Skeletal muscle tissue (tissue), 4 donors: ENCODE data around the gene MMP23B. TPM values are rescaled to one million over a fixed set of nuclear protein-coding genes. Genes with fewer than 3 reads are reported as not detected.
A peak's percentile ranks its signal among the peaks of the same experiment; 100 is the strongest.

ENCODE experiments used
- H3K27ac ChIP-seq: one replicate; pipeline ENCODE4 v1.7.0; 2013; ENCODE audit warnings: mild to moderate bottlenecking, low read depth, low read length, inconsistent platforms
- H3K27me3 ChIP-seq, 3 donors: one replicate each; pipeline ENCODE4 v1.7.0; 2013; ENCODE audit warnings: low read length in 3 of 3; ENCODE audit not compliant: control insufficient read depth in 3 of 3, insufficient read depth in 3 of 3
- H3K36me3 ChIP-seq, 3 donors: one replicate each; pipeline ENCODE4 v1.7.0; 2013; ENCODE audit warnings: low read length in 3 of 3; ENCODE audit not compliant: control insufficient read depth in 3 of 3, insufficient read depth in 3 of 3
- H3K4me1 ChIP-seq, 3 donors: one replicate each; pipeline ENCODE4 v1.7.0; 2013; ENCODE audit warnings: low read length in 3 of 3, mild to moderate bottlenecking in 3 of 3; ENCODE audit not compliant: control insufficient read depth in 3 of 3, insufficient read depth in 3 of 3
- H3K4me3 ChIP-seq, 3 donors: one replicate each; pipeline ENCODE4 v1.7.0; 2013; ENCODE audit warnings: low read length in 3 of 3
- H3K9ac ChIP-seq, 3 donors: one replicate each; pipeline ENCODE4 v1.7.0; 2013; ENCODE audit warnings: low read length in 3 of 3, mild to moderate bottlenecking in 3 of 3, moderate library complexity in 2 of 3, low read depth in 1 of 3
- H3K9me3 ChIP-seq, 3 donors: one replicate each; pipeline ENCODE4 v1.7.0; 2013; ENCODE audit warnings: low read length in 3 of 3; ENCODE audit not compliant: control insufficient read depth in 3 of 3
- total RNA-seq: library from RNA; depleted of rRNA; stranded (reverse); fragments of >200 nt; gene quantifications from one replicate; pipeline ENCODE4 v1.2.3, GENCODE V29; 2014
- donor health status: Osteomylitis.

Gene MMP23B
- total RNA-seq, 1 donor from 2014 or later = 17.2 TPM

DNA sequence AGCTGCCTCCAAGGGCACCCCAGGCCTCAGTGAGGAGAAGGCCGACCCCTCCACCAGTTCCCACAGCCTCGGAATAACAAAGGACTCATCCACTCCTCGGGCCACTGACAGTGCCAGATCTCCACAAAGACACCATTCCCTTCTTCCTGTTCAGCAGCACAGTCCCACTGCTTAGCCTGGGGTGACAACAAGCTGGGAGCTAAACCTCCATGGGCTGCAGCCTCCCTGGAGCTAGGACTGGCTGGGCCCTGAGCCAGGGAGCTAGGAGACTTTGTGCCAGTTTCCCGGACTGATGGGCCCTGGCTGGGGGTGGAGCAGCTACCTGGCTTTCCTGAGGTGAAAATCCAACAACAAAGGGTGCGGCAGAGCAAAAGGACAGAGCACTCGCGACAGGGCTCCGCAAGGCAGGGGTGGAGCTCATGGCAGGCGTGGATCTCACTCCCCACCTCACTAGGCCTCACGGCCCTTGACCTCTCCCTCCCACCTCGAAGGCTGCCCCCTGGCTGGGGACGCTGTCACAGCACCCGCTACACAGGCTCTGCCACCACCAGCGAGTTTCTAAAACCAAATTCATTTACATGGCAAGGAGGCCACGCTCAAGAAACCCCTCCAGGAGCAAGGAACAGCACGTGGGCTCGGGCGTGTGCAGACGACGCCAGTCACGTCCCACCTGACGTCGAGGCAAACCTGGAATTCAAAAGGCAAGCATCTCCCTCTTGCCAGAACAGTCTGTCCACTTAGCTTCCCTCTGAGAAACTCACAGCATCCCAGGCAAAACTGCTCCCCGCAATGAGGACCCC, 46.8 kb downstream of the MMP23B start:
- H3K27ac ChIP-seq = no peak overlapping the region
- no peaks in the 10 kb centered on the region for H3K9me3 ChIP-seq
- no peak overlapping the region for H3K4me3 ChIP-seq
- no peaks in the 10 kb centered on the region for H3K27me3 ChIP-seq
- H3K4me1 ChIP-seq = peaks cover 5 to 11% (median 7%) of the 10 kb centered on the region in 3 donors
- peaks cover 0 to 9% (median 0%) of the 10 kb centered on the region in 3 donors for H3K36me3 ChIP-seq
- H3K9ac ChIP-seq = peak overlapping the region in 2 of 3 donors; percentile 51 to 54

DNA sequence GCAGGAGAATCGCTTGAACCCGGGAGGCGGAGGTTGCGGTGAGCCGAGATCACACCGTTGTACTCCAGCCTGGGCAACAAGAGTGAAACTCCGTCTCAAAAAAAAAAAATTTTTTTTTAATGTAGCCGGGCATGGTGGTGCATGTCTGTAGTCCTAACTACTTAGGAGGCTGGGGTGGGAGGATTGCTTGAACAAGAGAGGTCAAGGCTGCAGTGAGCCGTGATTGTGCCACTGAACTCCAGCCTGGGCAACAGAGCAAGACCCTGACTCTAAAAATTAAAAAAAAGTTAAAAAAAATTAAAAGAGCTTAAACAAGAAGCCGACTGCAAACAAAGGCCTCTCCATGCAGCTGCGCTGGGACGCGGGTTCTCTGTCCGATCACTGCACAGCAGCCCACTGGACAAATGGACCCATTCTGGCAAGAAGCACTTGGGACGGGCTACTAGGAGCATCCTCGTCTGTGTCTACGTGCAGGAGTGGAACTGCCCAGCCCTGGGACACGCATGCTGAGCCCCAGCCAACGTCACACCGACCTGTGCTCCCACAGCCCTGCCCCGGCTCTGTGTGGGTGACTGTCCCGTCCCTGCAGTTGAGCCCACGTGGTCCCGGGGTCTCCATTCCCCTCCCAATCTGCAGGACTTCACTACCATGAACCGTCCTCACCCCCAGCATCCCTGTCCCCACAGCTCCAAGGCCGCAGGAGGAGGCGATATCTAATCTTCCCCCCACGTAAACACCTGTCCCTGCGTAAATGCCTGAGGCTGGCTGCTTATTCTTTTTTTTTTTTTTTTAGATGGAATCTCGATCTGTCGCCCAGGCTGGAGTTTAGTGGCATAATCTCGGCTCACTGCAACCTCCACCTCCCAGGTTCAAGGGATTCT, 48.3 kb downstream of the MMP23B start:
- no peak overlapping the region for H3K27ac ChIP-seq
- H3K9me3 ChIP-seq = no peaks in the 10 kb centered on the region
- no peak overlapping the region for H3K4me3 ChIP-seq
- H3K9ac ChIP-seq = no peak overlapping the region
- peaks cover 5 to 11% (median 7%) of the 10 kb centered on the region in 3 donors for H3K4me1 ChIP-seq
- H3K27me3 ChIP-seq = no peaks in the 10 kb centered on the region
- peaks cover 0 to 9% (median 0%) of the 10 kb centered on the region in 3 donors for H3K36me3 ChIP-seq

DNA sequence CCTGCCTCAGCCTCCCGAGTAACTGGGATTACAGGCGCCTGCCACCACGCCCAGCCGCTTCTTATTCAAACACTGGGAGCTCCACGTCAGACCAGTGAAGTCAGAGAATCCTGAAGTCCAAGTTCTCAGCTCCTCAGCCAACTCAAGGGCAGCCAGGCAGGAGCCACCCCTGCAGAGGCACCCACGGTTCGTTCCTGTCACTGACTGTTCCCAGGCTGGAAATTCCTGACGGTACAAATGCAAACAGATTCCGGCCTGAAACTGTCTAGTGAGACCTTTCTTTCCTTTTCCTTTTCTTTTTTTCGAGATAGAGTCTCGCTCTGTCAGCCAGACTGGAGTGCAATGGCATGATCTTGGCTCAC, 48.9 kb downstream of the MMP23B start:
- Histone ChIP-seq H3K27ac (no peak overlapping the region), H3K27me3 (no peaks in the 10 kb centered on the region), H3K4me1 (peaks cover 5 to 11% (median 7%) of the 10 kb centered on the region in 3 donors), H3K9ac (no peak overlapping the region), H3K36me3 (peaks cover 0 to 9% (median 0%) of the 10 kb centered on the region in 3 donors), H3K4me3 (no peak overlapping the region), H3K9me3 (no peaks in the 10 kb centered on the region)

DNA sequence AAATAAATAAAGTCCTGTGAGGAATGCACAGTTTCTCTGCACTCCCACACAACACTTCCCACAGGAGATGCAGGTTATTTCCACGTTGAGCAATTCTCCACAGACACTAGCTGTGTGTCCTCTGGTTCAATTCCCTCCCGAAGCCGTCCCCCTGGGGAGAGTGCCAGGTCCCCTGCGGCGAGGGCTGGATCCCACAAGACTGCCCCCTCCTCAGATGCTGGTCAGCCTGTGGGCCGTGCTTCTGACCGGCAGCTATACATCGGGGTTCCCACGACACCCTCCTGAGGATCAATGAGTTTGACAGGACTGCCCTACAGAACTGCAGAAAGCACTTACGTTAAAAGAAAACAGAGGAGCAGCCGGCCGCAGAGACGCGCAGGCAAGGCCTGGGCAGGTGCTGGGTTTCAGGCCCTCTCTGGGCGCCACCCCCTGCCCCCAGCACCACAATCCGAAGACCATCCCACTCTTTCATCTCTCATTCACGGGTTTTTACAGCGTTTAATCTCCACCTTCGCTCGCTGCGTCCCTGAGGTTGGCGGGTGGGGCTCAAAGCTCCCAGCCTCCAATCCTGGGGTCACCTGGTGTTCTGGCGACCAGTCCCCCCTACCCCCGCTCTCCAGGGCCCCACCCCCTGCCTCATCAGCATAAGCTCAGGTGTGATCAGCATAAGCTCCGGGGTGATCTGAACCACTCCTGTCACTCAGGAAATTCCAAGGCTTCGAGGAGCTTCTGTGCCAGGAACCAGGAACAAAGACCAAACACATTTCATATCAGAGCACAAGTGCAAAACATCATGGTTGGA, 51.3 kb downstream of the MMP23B start:
- Histone ChIP-seq H3K4me1 (peaks cover 2 to 6% (median 3%) of the 10 kb centered on the region in 3 donors), H3K36me3 (peaks cover 0 to 11% (median 0%) of the 10 kb centered on the region in 3 donors), H3K27ac (no peak overlapping the region), H3K9me3 (no peaks in the 10 kb centered on the region), H3K4me3 (no peak overlapping the region), H3K27me3 (no peaks in the 10 kb centered on the region), H3K9ac (no peak overlapping the region)

Other genes with a start within 250 kb of the MMP23B start
- 55.3 TPM for gene CCNL2, start 232.8 kb upstream of the MMP23B start, total RNA-seq
- gene MRPL20, start 224.9 kb upstream of the MMP23B start, total RNA-seq = 75.7 TPM
- 5.7 TPM for gene ANKRD65, start 210.9 kb upstream of the MMP23B start, total RNA-seq
- gene VWA1, start 196.5 kb upstream of the MMP23B start, total RNA-seq = 11.0 TPM
- gene ATAD3C, start 182.5 kb upstream of the MMP23B start, total RNA-seq = not detected
- gene ATAD3B, start 160.4 kb upstream of the MMP23B start, total RNA-seq = 16.7 TPM
- gene ATAD3A, start 120.0 kb upstream of the MMP23B start, total RNA-seq = 6.8 TPM
- gene TMEM240, start 91.5 kb upstream of the MMP23B start, total RNA-seq = 2.1 TPM
- gene SSU72, start 57.3 kb upstream of the MMP23B start, total RNA-seq = 40.2 TPM
- not detected for gene FNDC10, start 32.0 kb upstream of the MMP23B start, total RNA-seq
- gene MIB2, start 16.7 kb upstream of the MMP23B start, total RNA-seq = 49.6 TPM
- 8.4 TPM for gene CDK11B, start 26.8 kb downstream of the MMP23B start, total RNA-seq
- 15.7 TPM for gene SLC35E2B, start 60.6 kb downstream of the MMP23B start, total RNA-seq
- 16.7 TPM for gene CDK11A, start 92.2 kb downstream of the MMP23B start, total RNA-seq
- 11.5 TPM for gene NADK, start 146.3 kb downstream of the MMP23B start, total RNA-seq